Anterior cingulate cortex (tissue), 58 donors: ENCODE data around the gene CYFIP1.
A peak's percentile ranks its signal among the peaks of the same experiment; 100 is the strongest.

ENCODE experiments used
- DNase-seq, 58 donors: peaks; one replicate each; lab custom pipeline; 2025; lab: John Stamatoyannopoulos, UW

Gene CYFIP1

GRCh38 chr15:22839046-22839695 is 141.0 kb downstream of the CYFIP1 start:
- peak in 1 of 58 donors; percentile 20 for DNase-seq

- DNase-seq, result peak; percentile 33 to 98 (median 96)
These were observed 141.7 kb downstream of the CYFIP1 start, which contains the start of gene NIPA2 for GRCh38 chr15:22838292-22839042. TSS of gene NIPA2 (plus strand) at chr15:22838666. CDS start at chr15:22851732, 13,066 bp downstream.

- DNase-seq, result peak in 1 of 58 donors; percentile 25
These were observed 148.7 kb downstream of the CYFIP1 start for GRCh38 chr15:22831473-22831872.

- DNase-seq, result no peak
These were observed 153.0 kb downstream of the CYFIP1 start for GRCh38 chr15:22827125-22827524.

- no peak for DNase-seq
These were observed 156.6 kb downstream of the CYFIP1 start for GRCh38 chr15:22823495-22824128.

GRCh38 chr15:22819651-22820050 is 160.5 kb downstream of the CYFIP1 start:
- no peak for DNase-seq
